Measurements from ENCODE around the gene ANO7. TPM values are rescaled to one million over a fixed set of nuclear protein-coding genes. Genes with fewer than 3 reads are reported as not detected.

The ANO7 gene
- total RNA-seq, 2 donors from 2014 or later = 0.99 to 1.6 TPM

DNA sequence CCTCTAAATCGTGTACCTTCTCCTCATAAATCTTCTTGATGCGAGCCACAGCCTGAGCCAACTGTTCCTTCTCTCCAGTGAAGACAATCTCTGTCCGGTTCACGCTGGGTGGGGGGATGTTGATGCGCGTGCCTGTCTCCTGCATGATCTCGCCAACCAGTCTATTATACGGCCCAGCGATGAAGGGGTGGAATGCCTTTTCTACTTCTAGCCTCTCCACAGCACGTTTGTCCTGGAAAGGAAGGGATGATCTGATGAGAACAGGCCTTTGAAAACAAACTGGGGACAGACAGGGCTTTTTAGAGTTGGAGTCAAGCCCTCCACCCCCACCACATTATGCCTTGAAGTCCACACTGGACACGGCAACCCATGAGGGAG is 67.7 kb downstream of the ANO7 start:
- ATAC-seq (no peak), DNase-seq (no peak)
- H3K27me3 ChIP-seq = no peaks in the 10 kb centered on the region
- TF ChIP-seq, protein P1, sequence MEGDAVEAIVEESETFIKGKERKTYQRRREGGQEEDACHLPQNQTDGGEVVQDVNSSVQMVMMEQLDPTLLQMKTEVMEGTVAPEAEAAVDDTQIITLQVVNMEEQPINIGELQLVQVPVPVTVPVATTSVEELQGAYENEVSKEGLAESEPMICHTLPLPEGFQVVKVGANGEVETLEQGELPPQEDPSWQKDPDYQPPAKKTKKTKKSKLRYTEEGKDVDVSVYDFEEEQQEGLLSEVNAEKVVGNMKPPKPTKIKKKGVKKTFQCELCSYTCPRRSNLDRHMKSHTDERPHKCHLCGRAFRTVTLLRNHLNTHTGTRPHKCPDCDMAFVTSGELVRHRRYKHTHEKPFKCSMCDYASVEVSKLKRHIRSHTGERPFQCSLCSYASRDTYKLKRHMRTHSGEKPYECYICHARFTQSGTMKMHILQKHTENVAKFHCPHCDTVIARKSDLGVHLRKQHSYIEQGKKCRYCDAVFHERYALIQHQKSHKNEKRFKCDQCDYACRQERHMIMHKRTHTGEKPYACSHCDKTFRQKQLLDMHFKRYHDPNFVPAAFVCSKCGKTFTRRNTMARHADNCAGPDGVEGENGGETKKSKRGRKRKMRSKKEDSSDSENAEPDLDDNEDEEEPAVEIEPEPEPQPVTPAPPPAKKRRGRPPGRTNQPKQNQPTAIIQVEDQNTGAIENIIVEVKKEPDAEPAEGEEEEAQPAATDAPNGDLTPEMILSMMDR (IDR thresholded peaks at IDR 0.05) = no peak
- TF ChIP-seq POLR2A (IDR thresholded peaks at IDR 0.05) = no peak
- WGBS, 2 donors = 65 to 66% methylated on average over 10 to 11 of the region's 11 CpGs
- H3K4me3 ChIP-seq = no peak overlapping the region
- H3K36me3 ChIP-seq (replicated peaks in 1 of 2; ENCODE audit: insufficient read depth in 1 of 2, low read depth in 2 of 2) = peaks cover 7 to 49% of the 10 kb centered on the region in 2 donors
- H3K9me3 ChIP-seq = no peaks in the 10 kb centered on the region
- peaks cover 24% of the 10 kb centered on the region for H3K4me1 ChIP-seq
- intact Hi-C loops (cut with DNase I) = no loop called here
- peak overlapping the region; percentile 37 to 64 (median 45) for H3K27ac ChIP-seq

DNA sequence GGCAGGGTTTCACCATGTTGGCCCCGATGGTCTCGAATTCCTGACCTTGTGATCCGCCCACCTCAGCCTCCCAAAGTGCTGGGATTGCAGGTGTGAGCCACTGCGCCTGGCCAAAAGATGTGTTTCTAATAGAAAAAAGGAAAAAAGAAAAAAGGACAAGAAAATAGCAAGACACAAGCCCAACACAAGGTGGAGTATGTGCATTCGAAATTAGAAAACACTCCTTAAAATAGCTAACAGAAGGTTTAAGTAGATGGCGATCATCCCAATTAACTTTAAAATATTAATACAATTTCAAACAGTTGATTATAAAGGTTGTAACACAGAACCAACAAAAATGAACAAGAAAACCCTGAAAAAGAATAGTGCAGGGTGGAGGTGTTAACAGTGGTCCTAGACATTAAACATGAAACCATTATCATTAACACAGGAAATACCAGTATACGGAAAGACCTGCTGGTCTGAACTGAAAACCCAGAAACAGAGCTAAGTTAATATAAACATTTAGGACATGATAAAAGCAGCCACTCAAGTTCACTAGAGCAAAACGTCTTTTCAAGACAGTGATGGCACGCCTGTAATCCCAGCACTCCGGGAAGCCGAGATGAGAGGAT is 69.0 kb downstream of the ANO7 start:
- H3K9me3 ChIP-seq = no peaks in the 10 kb centered on the region
- no peak for ATAC-seq
- H3K27ac ChIP-seq = peak overlapping the region in 1 of 4 donors; percentile 64
- H3K36me3 ChIP-seq (replicated peaks in 1 of 2; ENCODE audit: insufficient read depth in 1 of 2, low read depth in 2 of 2) = peaks cover 5 to 50% of the 10 kb centered on the region in 2 donors
- 77% methylated on average over 11 of the region's 11 CpGs for WGBS, 2 donors
- H3K4me1 ChIP-seq = peaks cover 24% of the 10 kb centered on the region
- no peak for DNase-seq
- H3K27me3 ChIP-seq = no peaks in the 10 kb centered on the region
- TF ChIP-seq, protein P1 (IDR thresholded peaks at IDR 0.05) = peak in 1 of 7 experiments; percentile 8
- TF ChIP-seq POLR2A (IDR thresholded peaks at IDR 0.05) = no peak
- intact Hi-C loops (cut with DNase I) = no loop called here
- H3K4me3 ChIP-seq = no peak overlapping the region

DNA sequence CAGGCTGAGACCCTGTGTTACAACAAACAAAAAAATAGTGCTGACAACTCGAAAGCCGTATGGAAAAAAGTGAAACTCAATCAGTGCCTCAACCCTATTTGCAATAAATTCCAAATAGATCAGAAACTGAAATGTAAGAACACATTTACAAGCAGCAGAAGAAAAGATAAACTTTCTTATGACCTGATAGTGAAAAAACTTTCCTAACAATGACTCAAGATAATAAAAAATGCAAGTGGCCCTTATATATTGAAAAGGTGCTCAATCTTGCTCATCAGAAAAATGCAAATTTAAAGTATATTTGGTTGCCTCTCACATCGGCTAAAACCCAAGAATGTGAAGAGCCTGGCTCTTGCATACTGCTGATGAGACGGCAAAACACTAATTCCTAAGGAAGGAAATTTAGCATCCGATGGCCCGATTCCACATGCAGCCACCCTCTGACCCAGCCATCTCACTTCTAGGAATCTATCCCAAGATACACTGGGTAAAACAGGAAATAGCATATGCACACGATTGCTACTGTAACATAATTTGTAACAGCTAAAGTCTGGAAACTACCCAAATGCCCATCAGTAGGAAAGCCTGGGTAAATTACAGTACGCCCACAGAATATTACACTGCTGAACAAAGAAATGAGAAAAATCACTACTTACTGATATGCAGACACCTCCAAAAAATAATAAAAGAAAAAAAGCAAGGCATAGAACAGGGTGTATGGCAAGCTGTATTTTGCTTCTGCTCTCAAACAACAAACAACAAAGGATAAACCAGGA is 70.2 kb downstream of the ANO7 start:
- ATAC-seq (no peak), DNase-seq (no peak)
- peaks cover 4 to 50% of the 10 kb centered on the region in 2 donors for H3K36me3 ChIP-seq (replicated peaks in 1 of 2; ENCODE audit: insufficient read depth in 1 of 2, low read depth in 2 of 2)
- H3K4me3 ChIP-seq = no peak overlapping the region
- intact Hi-C loops (cut with DNase I) = no loop called here
- no peaks in the 10 kb centered on the region for H3K9me3 ChIP-seq
- H3K27ac ChIP-seq = peak overlapping the region in 1 of 4 donors; percentile 9
- peaks cover 24% of the 10 kb centered on the region for H3K4me1 ChIP-seq
- H3K27me3 ChIP-seq = no peaks in the 10 kb centered on the region
- TF ChIP-seq POLR2A (IDR thresholded peaks at IDR 0.05) = no peak
- TF ChIP-seq, protein P1 (IDR thresholded peaks at IDR 0.05) = no peak
- 61 to 63% methylated on average over 8 of the region's 8 CpGs for WGBS, 2 donors

DNA sequence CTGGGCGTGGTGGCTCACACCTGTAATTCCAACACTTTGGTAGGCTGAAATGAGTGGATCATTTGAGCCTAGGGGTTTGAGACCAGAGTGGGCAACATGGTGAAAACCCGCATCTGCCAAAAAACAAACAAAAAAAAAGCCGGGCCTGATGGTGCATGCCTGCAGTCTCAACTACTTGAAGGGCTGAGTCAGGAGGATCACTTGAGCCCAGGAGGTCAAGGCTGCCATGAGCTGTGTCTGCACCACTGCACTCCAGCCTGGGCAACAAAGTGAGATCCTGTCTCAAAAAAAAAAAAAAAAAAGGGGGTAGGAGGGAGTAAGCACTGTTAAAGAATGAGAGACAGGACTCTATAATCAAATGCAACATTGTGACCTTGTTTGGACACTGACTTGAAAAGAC is 72.4 kb downstream of the ANO7 start:
- H3K36me3 ChIP-seq (replicated peaks in 1 of 2; ENCODE audit: insufficient read depth in 1 of 2, low read depth in 2 of 2) = peaks cover 0 to 51% of the 10 kb centered on the region in 2 donors
- H3K4me3 ChIP-seq = no peak overlapping the region
- no peaks in the 10 kb centered on the region for H3K9me3 ChIP-seq
- ATAC-seq (no peak), DNase-seq (no peak)
- H3K27ac ChIP-seq = no peak overlapping the region
- H3K27me3 ChIP-seq = no peaks in the 10 kb centered on the region
- intact Hi-C loops (cut with DNase I) = no loop called here
- TF ChIP-seq, protein P1 (IDR thresholded peaks at IDR 0.05) = no peak
- no peak for TF ChIP-seq POLR2A (IDR thresholded peaks at IDR 0.05)
- peaks cover 8% of the 10 kb centered on the region for H3K4me1 ChIP-seq
- WGBS, 2 donors = 65 to 78% methylated on average over 3 of the region's 3 CpGs
